ENCODE results near the gene NKAIN4.

Gene NKAIN4

DNA sequence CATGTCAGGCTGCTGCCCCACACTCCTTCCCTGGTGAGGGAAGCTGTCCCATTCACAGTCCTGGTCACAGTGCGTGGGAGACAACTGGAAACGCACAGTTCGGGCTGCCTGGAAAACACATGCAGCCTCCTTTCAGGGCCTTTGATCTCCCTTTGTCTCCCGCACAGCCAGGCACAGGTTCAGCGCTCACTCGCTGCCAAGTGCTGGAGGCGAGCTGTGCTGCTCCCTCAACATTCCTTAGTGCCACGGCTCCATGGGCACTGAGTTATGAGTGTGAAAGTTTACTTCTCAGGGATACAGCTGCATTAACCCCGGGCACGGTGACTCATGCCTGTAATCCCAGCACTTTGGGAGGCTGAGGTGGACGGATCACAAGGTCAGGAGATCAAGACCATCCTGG is 47.4 kb downstream of the NKAIN4 start:
- no peaks in the 10 kb centered on the region for H3K27me3 ChIP-seq (ENCODE audit: control insufficient read depth, insufficient read depth, low read length)
- H3K4me1 ChIP-seq (ENCODE audit: control insufficient read depth, insufficient read depth, low read length) = no peaks in the 10 kb centered on the region
- no CpG with 5 or more reads among the region's 11 CpGs for WGBS (ENCODE audit: insufficient coverage, insufficient read length)
- no peak overlapping the region for H3K27ac ChIP-seq (ENCODE audit: low read length)
- DNase-seq (ENCODE audit: low read depth, low spot score) = no peak
- no peak overlapping the region for H3K4me3 ChIP-seq (ENCODE audit: low read length)
- H3K9me3 ChIP-seq (ENCODE audit: control insufficient read depth, insufficient read depth, low read length) = no peaks in the 10 kb centered on the region
- peaks cover 43% of the 10 kb centered on the region for H3K36me3 ChIP-seq (ENCODE audit: control insufficient read depth, insufficient read depth, low read length)

DNA sequence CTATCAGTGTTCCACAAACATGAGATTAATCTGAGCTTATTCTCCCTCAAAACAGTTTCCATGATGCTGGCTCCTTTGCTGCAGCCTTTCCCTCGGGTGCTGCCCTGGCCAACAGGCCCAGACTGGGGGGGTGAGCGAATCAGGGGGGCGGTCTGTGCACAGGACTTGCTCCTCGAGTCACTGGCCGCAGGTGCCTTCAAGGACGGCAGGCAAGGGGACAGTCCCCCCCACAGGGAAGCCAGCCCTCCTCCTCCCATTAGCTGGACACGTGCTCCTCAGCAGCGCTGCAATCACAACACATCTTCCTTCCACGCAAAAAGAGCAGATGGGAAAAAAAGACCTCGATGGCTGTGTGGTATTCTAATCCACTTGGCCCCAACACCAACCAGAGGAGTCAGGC is 48.4 kb downstream of the NKAIN4 start:
- no CpG with 5 or more reads among the region's 10 CpGs for WGBS (ENCODE audit: insufficient coverage, insufficient read length)
- peaks cover 46% of the 10 kb centered on the region for H3K36me3 ChIP-seq (ENCODE audit: control insufficient read depth, insufficient read depth, low read length)
- no peaks in the 10 kb centered on the region for H3K27me3 ChIP-seq (ENCODE audit: control insufficient read depth, insufficient read depth, low read length)

DNA sequence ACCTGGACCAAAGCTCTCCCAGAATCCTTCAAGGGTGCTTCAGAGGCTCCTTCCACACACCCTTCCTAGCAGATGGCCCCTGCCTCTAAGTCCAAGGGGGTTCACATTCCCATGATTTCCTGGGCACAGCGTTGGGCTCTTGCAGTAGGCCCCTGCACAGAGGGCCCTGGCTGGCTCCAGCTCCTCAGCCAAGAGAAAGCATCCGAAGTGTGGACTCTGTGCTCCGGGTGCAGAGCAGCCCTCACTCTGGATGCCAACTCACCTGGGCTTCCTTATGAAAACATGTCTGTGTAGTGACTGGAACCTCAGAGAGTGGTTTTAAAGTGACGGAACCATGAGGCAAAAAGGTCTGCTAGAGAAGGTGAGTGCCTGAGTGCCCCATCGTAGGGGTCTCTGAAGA is 49.9 kb downstream of the NKAIN4 start:
- Histone ChIP-seq H3K27ac (ENCODE audit: low read length) (no peak overlapping the region), H3K4me3 (ENCODE audit: low read length) (no peak overlapping the region), H3K4me1 (ENCODE audit: control insufficient read depth, insufficient read depth, low read length) (no peaks in the 10 kb centered on the region), H3K36me3 (ENCODE audit: control insufficient read depth, insufficient read depth, low read length) (peaks cover 43% of the 10 kb centered on the region), H3K27me3 (ENCODE audit: control insufficient read depth, insufficient read depth, low read length) (no peaks in the 10 kb centered on the region), H3K9me3 (ENCODE audit: control insufficient read depth, insufficient read depth, low read length) (no peaks in the 10 kb centered on the region)
- DNase-seq (ENCODE audit: low read depth, low spot score) = no peak
- no CpG with 5 or more reads among the region's 5 CpGs for WGBS (ENCODE audit: insufficient coverage, insufficient read length)

More for the DNA sequence above, 48.4 kb downstream of the NKAIN4 start:
- no peaks in the 10 kb centered on the region for H3K9me3 ChIP-seq (ENCODE audit: control insufficient read depth, insufficient read depth, low read length)
- no peaks in the 10 kb centered on the region for H3K4me1 ChIP-seq (ENCODE audit: control insufficient read depth, insufficient read depth, low read length)
- DNase-seq (ENCODE audit: low read depth, low spot score) = no peak
- H3K4me3 ChIP-seq (ENCODE audit: low read length) = no peak overlapping the region
- H3K27ac ChIP-seq (ENCODE audit: low read length) = no peak overlapping the region

DNA sequence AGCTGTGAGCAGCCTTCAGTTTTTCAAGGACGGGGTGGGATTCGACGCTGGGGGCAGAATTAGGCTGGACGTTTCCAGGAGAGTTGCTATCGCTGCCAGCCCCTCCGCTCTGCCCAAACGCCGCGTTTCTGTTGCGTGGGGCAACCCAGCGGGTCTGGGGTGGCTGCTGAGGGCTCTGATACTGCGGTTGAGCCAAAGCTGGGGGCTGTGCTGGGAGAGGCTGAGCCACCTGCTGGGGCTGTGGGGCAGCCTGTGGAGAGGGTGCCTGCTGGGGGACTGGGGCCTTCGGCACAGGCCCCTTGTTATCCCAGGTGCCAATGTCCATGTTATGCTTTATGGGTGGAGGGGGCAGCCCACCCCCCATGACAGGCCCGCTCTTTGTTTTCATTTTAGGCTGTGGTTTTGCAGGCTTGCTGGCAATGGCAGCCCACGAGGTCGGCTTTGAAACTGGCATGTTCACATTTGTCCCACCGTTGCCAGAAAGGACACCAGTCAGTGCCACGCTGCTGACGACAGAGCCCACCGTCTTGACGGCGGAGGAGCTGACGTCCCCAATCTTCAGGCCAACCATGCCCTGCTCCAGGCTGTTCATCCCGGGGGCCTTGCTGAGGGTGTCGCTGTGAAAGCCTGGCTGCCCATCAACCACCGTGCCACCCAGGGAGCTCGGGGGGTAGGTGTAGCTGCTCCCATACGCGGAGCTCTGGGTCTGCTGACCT is 51.3 kb downstream of the NKAIN4 start:
- no peaks in the 10 kb centered on the region for H3K27me3 ChIP-seq (ENCODE audit: control insufficient read depth, insufficient read depth, low read length)
- H3K36me3 ChIP-seq (ENCODE audit: control insufficient read depth, insufficient read depth, low read length) = peaks cover 38% of the 10 kb centered on the region

DNA sequence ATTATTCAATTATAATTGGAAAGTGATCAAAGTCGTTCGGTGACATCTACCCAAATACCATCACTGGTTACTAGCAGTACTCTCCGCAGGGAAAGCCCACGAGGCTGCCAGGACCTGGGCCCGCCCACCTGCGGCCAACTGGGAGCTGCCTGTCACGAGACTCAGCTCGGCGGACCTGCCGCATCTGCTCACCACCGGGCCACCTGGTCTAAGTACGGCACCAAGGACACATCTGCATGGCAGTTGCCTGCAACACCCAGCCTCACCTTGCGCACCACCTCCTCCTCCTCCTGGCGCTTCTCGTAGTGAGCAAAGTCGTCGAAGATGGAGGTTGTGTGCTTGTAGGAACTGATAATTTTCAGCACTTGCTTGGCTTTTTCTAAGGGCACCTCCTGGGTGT is 52.2 kb downstream of the NKAIN4 start:
- no peak overlapping the region for H3K4me3 ChIP-seq (ENCODE audit: low read length)
- no peak for DNase-seq (ENCODE audit: low read depth, low spot score)
- WGBS (ENCODE audit: insufficient coverage, insufficient read length) = no CpG with 5 or more reads among the region's 17 CpGs
- peaks cover 38% of the 10 kb centered on the region for H3K36me3 ChIP-seq (ENCODE audit: control insufficient read depth, insufficient read depth, low read length)
- H3K27ac ChIP-seq (ENCODE audit: low read length) = no peak overlapping the region
- H3K9me3 ChIP-seq (ENCODE audit: control insufficient read depth, insufficient read depth, low read length) = no peaks in the 10 kb centered on the region
- no peaks in the 10 kb centered on the region for H3K27me3 ChIP-seq (ENCODE audit: control insufficient read depth, insufficient read depth, low read length)
- H3K4me1 ChIP-seq (ENCODE audit: control insufficient read depth, insufficient read depth, low read length) = no peaks in the 10 kb centered on the region

More for the DNA sequence above, 51.3 kb downstream of the NKAIN4 start:
- Histone ChIP-seq H3K9me3 (ENCODE audit: control insufficient read depth, insufficient read depth, low read length) (no peaks in the 10 kb centered on the region), H3K4me3 (ENCODE audit: low read length) (no peak overlapping the region), H3K27ac (ENCODE audit: low read length) (no peak overlapping the region), H3K4me1 (ENCODE audit: control insufficient read depth, insufficient read depth, low read length) (no peaks in the 10 kb centered on the region)
- no peak for DNase-seq (ENCODE audit: low read depth, low spot score)
- WGBS (ENCODE audit: insufficient coverage, insufficient read length) = no CpG with 5 or more reads among the region's 29 CpGs

DNA sequence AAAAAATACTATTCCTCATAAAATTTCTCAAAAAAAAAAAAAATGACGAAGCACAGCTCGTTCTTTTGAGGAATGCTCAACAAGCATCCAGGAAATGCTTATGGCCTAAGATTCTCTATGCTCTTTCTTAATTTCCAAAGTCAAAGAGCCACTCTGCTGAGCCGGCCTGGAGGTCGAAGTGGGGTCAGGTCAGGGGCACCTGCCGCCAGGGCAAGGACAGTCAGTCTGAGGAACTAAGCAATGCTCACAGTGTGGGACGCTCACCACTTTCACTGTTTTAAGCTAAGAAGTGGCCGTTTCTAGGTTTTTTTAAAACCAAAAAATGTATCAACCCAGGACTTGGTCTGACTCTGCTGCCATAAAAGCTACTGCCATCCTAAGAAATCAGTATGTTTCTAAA is 55.7 kb downstream of the NKAIN4 start:
- Histone ChIP-seq H3K27me3 (ENCODE audit: control insufficient read depth, insufficient read depth, low read length) (no peaks in the 10 kb centered on the region), H3K36me3 (ENCODE audit: control insufficient read depth, insufficient read depth, low read length) (peaks cover 26% of the 10 kb centered on the region), H3K4me1 (ENCODE audit: control insufficient read depth, insufficient read depth, low read length) (no peaks in the 10 kb centered on the region; the same call in 1 of the 2 replicates), H3K4me3 (ENCODE audit: low read length) (no peak overlapping the region), H3K9me3 (ENCODE audit: control insufficient read depth, insufficient read depth, low read length) (no peaks in the 10 kb centered on the region), H3K27ac (ENCODE audit: low read length) (no peak overlapping the region)
- WGBS (ENCODE audit: insufficient coverage, insufficient read length) = 100% methylated on average over 1 of the region's 7 CpGs
- DNase-seq (ENCODE audit: low read depth, low spot score) = no peak

DNA sequence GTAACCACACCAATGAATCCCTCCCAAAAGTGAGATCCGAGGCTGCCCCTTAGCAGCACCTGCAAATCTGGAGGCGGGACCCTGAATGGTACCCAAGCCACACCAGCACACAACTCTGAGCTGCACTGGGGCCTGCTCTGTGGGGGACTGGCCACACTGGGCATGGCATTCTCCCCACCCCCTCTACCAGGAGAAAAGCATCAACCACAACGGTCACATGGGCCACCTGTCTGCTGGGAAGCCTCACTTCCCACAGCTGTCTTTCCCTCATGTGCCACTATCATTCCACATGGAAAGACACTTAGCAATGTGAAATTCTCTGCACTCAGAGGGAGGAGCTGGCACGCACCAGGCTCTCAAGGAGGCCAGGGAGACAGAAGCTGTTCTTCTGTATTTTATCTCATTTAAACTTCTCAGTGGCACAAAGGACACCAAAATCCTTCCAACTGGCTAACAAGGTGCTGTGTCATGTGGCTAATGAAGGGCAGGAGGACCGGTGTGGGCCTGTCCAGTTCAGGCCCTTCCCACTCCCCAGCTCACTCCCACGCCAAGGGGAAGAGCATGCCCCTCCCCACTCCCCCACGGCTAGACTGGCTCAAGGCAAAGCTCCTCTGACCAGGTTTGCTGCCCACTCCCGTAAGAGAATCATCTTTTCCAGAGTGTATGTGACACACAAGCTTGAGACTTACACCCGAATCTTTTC is 57.3 kb downstream of the NKAIN4 start:
- no peaks in the 10 kb centered on the region for H3K27me3 ChIP-seq (ENCODE audit: control insufficient read depth, insufficient read depth, low read length)
- H3K27ac ChIP-seq (ENCODE audit: low read length) = no peak overlapping the region
- no peaks in the 10 kb centered on the region for H3K9me3 ChIP-seq (ENCODE audit: control insufficient read depth, insufficient read depth, low read length)
- no peak overlapping the region for H3K4me3 ChIP-seq (ENCODE audit: low read length)
- no peaks in the 10 kb centered on the region; the same call in 1 of the 2 replicates for H3K4me1 ChIP-seq (ENCODE audit: control insufficient read depth, insufficient read depth, low read length)
- H3K36me3 ChIP-seq (ENCODE audit: control insufficient read depth, insufficient read depth, low read length) = peaks cover 10% of the 10 kb centered on the region
- WGBS (ENCODE audit: insufficient coverage, insufficient read length) = no CpG with 5 or more reads among the region's 9 CpGs
- no peak for DNase-seq (ENCODE audit: low read depth, low spot score)

DNA sequence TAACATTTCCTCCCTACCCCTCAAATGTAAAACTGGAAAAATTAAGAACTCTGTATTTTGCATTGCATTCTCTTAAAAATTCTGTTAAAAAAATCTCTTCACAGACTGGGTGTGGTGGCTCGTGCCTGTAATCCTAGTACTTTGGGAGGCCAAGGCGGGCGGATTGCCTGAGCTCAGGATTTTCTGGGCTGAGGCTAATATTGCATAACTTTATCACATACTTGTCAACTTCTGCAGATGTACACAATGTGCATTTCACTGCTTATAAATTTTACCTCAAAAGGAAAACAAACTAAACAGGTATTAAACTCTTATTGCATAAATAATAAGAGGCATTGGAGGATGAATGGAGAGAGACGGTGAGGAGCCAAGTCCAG is 59.5 kb downstream of the NKAIN4 start:
- Histone ChIP-seq H3K27ac (ENCODE audit: low read length) (no peak overlapping the region), H3K9me3 (ENCODE audit: control insufficient read depth, insufficient read depth, low read length) (no peaks in the 10 kb centered on the region), H3K27me3 (ENCODE audit: control insufficient read depth, insufficient read depth, low read length) (no peaks in the 10 kb centered on the region), H3K4me3 (ENCODE audit: low read length) (no peak overlapping the region), H3K4me1 (ENCODE audit: control insufficient read depth, insufficient read depth, low read length) (no peaks in the 10 kb centered on the region; the same call in 1 of the 2 replicates), H3K36me3 (ENCODE audit: control insufficient read depth, insufficient read depth, low read length) (peaks cover 7% of the 10 kb centered on the region; the same call in 1 of the 2 replicates)
- DNase-seq (ENCODE audit: low read depth, low spot score) = no peak
- no CpG with 5 or more reads among the region's 4 CpGs for WGBS (ENCODE audit: insufficient coverage, insufficient read length)

DNA sequence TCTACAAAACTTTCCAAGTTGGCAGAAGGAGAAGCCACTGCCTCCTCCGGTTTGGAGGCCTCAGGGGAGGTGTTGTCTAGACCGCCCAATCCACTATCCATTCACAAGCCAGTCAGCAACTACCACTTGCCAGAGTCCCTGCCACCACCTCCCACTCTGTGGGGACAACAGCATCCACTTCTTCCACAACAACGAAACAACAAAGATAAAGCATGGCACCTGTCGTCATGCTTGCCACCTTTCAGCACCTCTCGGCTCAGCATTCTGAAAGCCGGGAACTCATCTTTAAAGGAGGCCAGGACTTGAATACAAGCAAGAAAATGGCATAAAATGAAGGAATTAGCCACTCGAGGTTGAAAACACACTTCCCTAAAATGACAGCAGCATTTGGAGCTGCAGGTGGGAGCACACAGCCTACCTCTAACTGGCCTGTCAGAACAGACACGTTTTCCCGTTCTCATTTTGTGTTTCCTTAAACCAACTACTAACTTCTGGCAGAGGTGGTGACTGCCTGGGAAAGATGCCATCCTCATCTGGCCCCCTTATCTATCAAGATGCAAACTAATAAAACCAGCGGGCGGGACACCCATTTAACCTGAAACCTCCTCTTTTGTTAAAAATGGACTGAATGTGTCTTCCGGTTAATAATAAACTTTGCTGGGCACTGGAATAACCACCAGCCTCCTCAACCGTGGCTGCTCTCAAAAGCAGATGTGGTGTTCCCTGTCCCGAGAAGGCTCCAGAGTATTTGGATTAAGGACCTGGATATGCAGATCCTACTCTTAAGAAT is 60.1 kb downstream of the NKAIN4 start:
- H3K27ac ChIP-seq (ENCODE audit: low read length) = no peak overlapping the region
- no peaks in the 10 kb centered on the region for H3K27me3 ChIP-seq (ENCODE audit: control insufficient read depth, insufficient read depth, low read length)
- no peak overlapping the region for H3K4me3 ChIP-seq (ENCODE audit: low read length)
- H3K4me1 ChIP-seq (ENCODE audit: control insufficient read depth, insufficient read depth, low read length) = no peaks in the 10 kb centered on the region; the same call in 1 of the 2 replicates
- H3K9me3 ChIP-seq (ENCODE audit: control insufficient read depth, insufficient read depth, low read length) = no peaks in the 10 kb centered on the region
- no peak for DNase-seq (ENCODE audit: low read depth, low spot score)
- H3K36me3 ChIP-seq (ENCODE audit: control insufficient read depth, insufficient read depth, low read length) = peaks cover 7% of the 10 kb centered on the region; the same call in 1 of the 2 replicates
- no CpG with 5 or more reads among the region's 14 CpGs for WGBS (ENCODE audit: insufficient coverage, insufficient read length)

DNA sequence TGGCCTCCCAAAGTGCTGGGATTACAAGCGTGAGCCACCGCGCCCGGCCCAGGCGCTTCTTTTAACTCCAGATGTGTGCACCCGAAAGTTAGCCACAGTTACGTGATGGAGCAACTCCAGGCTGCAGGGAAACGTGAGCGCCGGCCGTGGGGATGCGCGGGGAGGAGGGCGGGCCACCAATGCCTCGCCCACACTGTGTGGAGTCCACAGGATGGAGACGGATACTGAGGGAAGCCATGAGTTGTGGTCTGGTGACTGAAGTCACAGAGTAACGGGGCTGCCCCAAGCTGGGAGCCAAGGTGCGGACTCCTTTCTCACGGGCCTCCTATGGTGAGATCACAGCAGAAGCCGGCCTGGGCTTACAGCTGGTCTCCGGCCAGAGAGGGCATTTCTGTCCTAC is 61.5 kb downstream of the NKAIN4 start:
- Histone ChIP-seq H3K9me3 (ENCODE audit: control insufficient read depth, insufficient read depth, low read length) (no peaks in the 10 kb centered on the region), H3K27me3 (ENCODE audit: control insufficient read depth, insufficient read depth, low read length) (no peaks in the 10 kb centered on the region), H3K4me1 (ENCODE audit: control insufficient read depth, insufficient read depth, low read length) (no peaks in the 10 kb centered on the region; the same call in 1 of the 2 replicates), H3K4me3 (ENCODE audit: low read length) (no peak overlapping the region), H3K36me3 (ENCODE audit: control insufficient read depth, insufficient read depth, low read length) (peaks cover 7% of the 10 kb centered on the region; the same call in 1 of the 2 replicates), H3K27ac (ENCODE audit: low read length) (no peak overlapping the region)
- DNase-seq (ENCODE audit: low read depth, low spot score) = no peak
- no CpG with 5 or more reads among the region's 21 CpGs for WGBS (ENCODE audit: insufficient coverage, insufficient read length)

All from iPS DF 6.9 (cell line).